GM23248 (cell line): ENCODE results near the gene GNB1.

Experiments used
- EZH2 ChIP-seq: fragments of 200-600 bp; sonication (generic); IDR thresholded peaks from 2 replicates; pipeline ENCODE4 v1.6.1; 2018; ENCODE audit warnings: antibody characterized with exemption, mild to moderate bottlenecking; ENCODE audit not compliant: insufficient read depth, poor library complexity, severe bottlenecking
- EZH2phosphoT487 ChIP-seq: fragments of 200-600 bp; sonication (generic); IDR thresholded peaks from 2 replicates; pipeline ENCODE4 v1.6.1; 2018; ENCODE audit warnings: antibody characterized with exemption, moderate library complexity, mild to moderate bottlenecking, low read depth; ENCODE audit not compliant: insufficient read depth

DNA sequence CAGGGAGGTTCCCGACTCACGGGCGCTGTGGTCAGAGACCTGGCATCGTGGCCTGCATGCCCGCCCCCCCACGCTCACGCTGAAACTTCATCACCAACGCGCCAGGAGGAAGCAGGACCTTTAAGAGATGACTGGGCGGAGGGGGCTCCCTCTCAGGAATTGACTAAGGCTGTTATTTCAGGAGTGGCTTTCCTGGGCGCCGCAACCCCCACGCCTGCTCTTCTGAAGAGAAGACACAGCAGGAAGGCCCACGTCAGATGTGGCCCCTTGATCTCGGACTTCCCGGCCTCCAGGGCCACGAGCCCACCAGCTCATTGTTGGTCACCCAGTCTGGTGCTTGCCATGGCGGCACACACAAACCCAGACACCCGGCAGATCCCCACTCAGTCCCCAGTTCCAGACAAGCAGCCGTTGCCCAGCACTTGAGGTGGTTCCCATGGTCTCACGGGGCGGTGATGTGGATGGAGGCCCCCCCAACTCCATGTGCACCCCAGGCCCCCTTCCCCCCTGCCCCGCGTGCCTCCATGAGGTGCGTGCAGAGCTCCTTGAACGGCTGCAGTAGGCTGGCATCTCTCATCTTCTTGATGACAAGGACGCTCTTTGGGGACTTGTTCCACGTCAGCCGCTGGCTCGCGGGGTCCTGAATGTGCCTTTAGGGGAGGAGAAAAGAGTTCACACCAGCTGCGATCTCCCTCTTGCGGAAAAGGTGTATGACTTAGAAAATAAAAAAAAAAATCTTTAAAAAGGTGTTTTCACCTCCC, 134.0 kb downstream of the GNB1 start:
- TF ChIP-seq EZH2 (no peak), EZH2phosphoT487 (no peak)
